Stromal cell of bone marrow (primary cell): Measurements from ENCODE around the gene GAGE13.
"Not testable (repeated sequence)": the region's sequence is repeated elsewhere in the genome, so short reads cannot be mapped to it uniquely, and the experiment has no call there.

Source experiments
- DNase-seq: peaks from one replicate; pipeline ENCODE4 v3.0.0-alpha.2; 2012; ENCODE audit warnings: low read depth

GAGE13 gene

GRCh38 chrX:49331841-49332240 is 459 bp downstream of the GAGE13 start:
- DNase-seq = not testable (repeated sequence)

GRCh38 chrX:49341449-49341848 is 10.1 kb downstream of the GAGE13 start:
- not testable (repeated sequence) for DNase-seq

GRCh38 chrX:49344496-49345175 is 13.3 kb downstream of the GAGE13 start:
- DNase-seq = not testable (repeated sequence)

GRCh38 chrX:49345402-49345801 is 14.0 kb downstream of the GAGE13 start:
- not testable (repeated sequence) for DNase-seq

- DNase-seq = not testable (repeated sequence)
Measured at GRCh38 chrX:49346150-49346549, 14.8 kb downstream of the GAGE13 start.
